HEK293 (cell line): ENCODE data around the gene CERKL.

Experiments
- CTCF ChIA-PET: fragments of 350-600 bp; formaldehyde crosslinking; extraction: SDS; loops from one replicate; lab custom pipeline; 2021; ENCODE audit warnings: antibody characterized with exemption; lab: Yijun Ruan, JAX
- POLR2A ChIA-PET: fragments of 300-600 bp; formaldehyde crosslinking; extraction: SDS; loops from one replicate; lab custom pipeline; 2020; ENCODE audit warnings: antibody characterized with exemption, inconsistent platforms; lab: Yijun Ruan, JAX
- H3K27ac ChIP-seq: fragments of 200-500 bp; sonication (Bioruptor generic); 2 replicates; pipeline ENCODE4 v1.5.1; 2014; ENCODE audit warnings: low read depth, low read length, control low read depth, inconsistent platforms; ENCODE audit errors: extremely low read depth
- H3K36me3 ChIP-seq, 2 experiments: fragments of 200-500 bp in 1 of 2; sonication (Bioruptor generic) in 1 of 2; 1 replicate in 1 of 2; 2 replicates in 1 of 2; pipeline ENCODE4 v1.5.1; 2014 to 2017; ENCODE audit warnings: inconsistent platforms in 2 of 2, low read length in 2 of 2; ENCODE audit not compliant: control insufficient read depth in 2 of 2, insufficient read depth in 1 of 2
- H3K4me1 ChIP-seq: fragments of 200-500 bp; sonication (Bioruptor generic); 2 replicates; pipeline ENCODE4 v1.5.1; 2014; ENCODE audit warnings: mild to moderate bottlenecking, low read length, inconsistent platforms; ENCODE audit not compliant: control insufficient read depth, insufficient read depth
- H3K4me3 ChIP-seq: 2 replicates; pipeline ENCODE4 v1.5.1; 2011; ENCODE audit warnings: low read depth, mild to moderate bottlenecking, control low read depth, low read length, moderate library complexity
- H3K9me3 ChIP-seq: fragments of 200-500 bp; sonication (Bioruptor generic); 2 replicates; pipeline ENCODE4 v1.5.1; 2014; ENCODE audit warnings: low read depth, low read length, inconsistent platforms; ENCODE audit not compliant: control insufficient read depth, insufficient read depth
- EGR2 ChIP-seq: fragments of 450-650 bp; formaldehyde crosslinking; IDR thresholded peaks from 2 replicates; pipeline ENCODE4 v1.5.1; 2016; ENCODE audit warnings: low read depth, missing biosample characterization, missing genetic modification characterization
- FEZF1 ChIP-seq: fragments of 450-650 bp; formaldehyde crosslinking; IDR thresholded peaks from 2 replicates; pipeline ENCODE4 v1.5.1; 2016; ENCODE audit warnings: missing biosample characterization, missing genetic modification characterization
- HOXD13 ChIP-seq: sonication (generic); formaldehyde crosslinking; IDR thresholded peaks from 2 replicates; pipeline ENCODE4 v1.8.0; 2022; ENCODE audit warnings: missing genetic modification reagents, borderline replicate concordance
- IKZF3 ChIP-seq: fragments of 450-650 bp; IDR thresholded peaks from 2 replicates; pipeline ENCODE4 v1.5.0; 2018; ENCODE audit warnings: missing biosample characterization, mild to moderate bottlenecking, missing genetic modification characterization, moderate library complexity
- KLF1 ChIP-seq: fragments of 450-650 bp; formaldehyde crosslinking; IDR thresholded peaks from 2 replicates; pipeline ENCODE4 v1.5.1; 2016; ENCODE audit warnings: missing biosample characterization, missing genetic modification characterization
- KLF16 ChIP-seq: fragments of 450-650 bp; formaldehyde crosslinking; IDR thresholded peaks from 2 replicates; pipeline ENCODE4 v1.5.1; 2017; ENCODE audit warnings: missing biosample characterization, missing genetic modification characterization
- KLF8 ChIP-seq: fragments of 450-650 bp; formaldehyde crosslinking; IDR thresholded peaks from 2 replicates; pipeline ENCODE4 v1.5.1; 2016; ENCODE audit warnings: missing biosample characterization, missing genetic modification characterization
- OSR2 ChIP-seq: fragments of 450-650 bp; formaldehyde crosslinking; IDR thresholded peaks from 2 replicates; pipeline ENCODE4 v1.5.1; 2016; ENCODE audit warnings: missing biosample characterization, missing genetic modification characterization
- PATZ1 ChIP-seq: fragments of 450-650 bp; formaldehyde crosslinking; IDR thresholded peaks from 2 replicates; pipeline ENCODE4 v1.5.1; 2016; ENCODE audit warnings: missing biosample characterization, missing genetic modification characterization
- PRDM10 ChIP-seq: fragments of 450-650 bp; formaldehyde crosslinking; IDR thresholded peaks from 2 replicates; pipeline ENCODE4 v1.5.1; 2016; ENCODE audit warnings: missing biosample characterization, missing genetic modification characterization
- REPIN1 ChIP-seq: fragments of 450-650 bp; formaldehyde crosslinking; IDR thresholded peaks from 2 replicates; pipeline ENCODE4 v1.5.1; 2017; ENCODE audit warnings: missing biosample characterization, missing genetic modification characterization, low read depth
- SP2 ChIP-seq: fragments of 450-650 bp; formaldehyde crosslinking; IDR thresholded peaks from 2 replicates; pipeline ENCODE4 v1.5.1; 2016; ENCODE audit warnings: missing biosample characterization, missing genetic modification characterization
- SP3 ChIP-seq: fragments of 450-650 bp; formaldehyde crosslinking; IDR thresholded peaks from 2 replicates; pipeline ENCODE4 v1.5.1; 2016; ENCODE audit warnings: missing biosample characterization, missing genetic modification characterization
- SP7 ChIP-seq: fragments of 450-650 bp; formaldehyde crosslinking; IDR thresholded peaks from 2 replicates; pipeline ENCODE4 v1.5.1; 2016; ENCODE audit warnings: missing biosample characterization, missing genetic modification characterization
- ZBTB26 ChIP-seq: fragments of 450-650 bp; formaldehyde crosslinking; optimal IDR thresholded peaks from 2 replicates; pipeline ENCODE3; 2016; ENCODE audit warnings: missing biosample characterization, mild to moderate bottlenecking, missing genetic modification characterization
- ZBTB7A ChIP-seq: fragments of 450-650 bp; formaldehyde crosslinking; IDR thresholded peaks from 2 replicates; pipeline ENCODE4 v1.5.1; 2016; ENCODE audit warnings: low read depth, missing biosample characterization, missing genetic modification characterization
- ZBTB8A ChIP-seq: fragments of 450-650 bp; formaldehyde crosslinking; IDR thresholded peaks from 2 replicates; pipeline ENCODE4 v1.5.1; 2016; ENCODE audit warnings: missing biosample characterization, missing genetic modification characterization
- ZNF133 ChIP-seq: fragments of 450-650 bp; formaldehyde crosslinking; IDR thresholded peaks from 2 replicates; pipeline ENCODE4 v1.5.1; 2016; ENCODE audit warnings: missing biosample characterization, missing genetic modification characterization
- ZNF266 ChIP-seq: fragments of 450-650 bp; formaldehyde crosslinking; IDR thresholded peaks from 2 replicates; pipeline ENCODE4 v1.5.1; 2016; ENCODE audit warnings: missing biosample characterization, missing genetic modification characterization, low read depth
- ZNF350 ChIP-seq: fragments of 450-650 bp; formaldehyde crosslinking; IDR thresholded peaks from 2 replicates; pipeline ENCODE4 v1.5.0; 2017; ENCODE audit warnings: missing biosample characterization, mild to moderate bottlenecking, missing genetic modification characterization
- ZNF398 ChIP-seq: fragments of 450-650 bp; formaldehyde crosslinking; IDR thresholded peaks from 2 replicates; pipeline ENCODE4 v1.5.1; 2017; ENCODE audit warnings: missing biosample characterization, missing genetic modification characterization
- ZNF404 ChIP-seq: fragments of 450-650 bp; formaldehyde crosslinking; IDR thresholded peaks from 2 replicates; pipeline ENCODE4 v1.5.1; 2017; ENCODE audit warnings: missing biosample characterization, missing genetic modification characterization
- ZNF423 ChIP-seq: fragments of 450-650 bp; formaldehyde crosslinking; IDR thresholded peaks from 2 replicates; pipeline ENCODE4 v1.5.1; 2016; ENCODE audit warnings: missing biosample characterization, missing genetic modification characterization
- ZNF561 ChIP-seq: fragments of 450-650 bp; IDR thresholded peaks from 2 replicates; pipeline ENCODE4 v1.5.1; 2018; ENCODE audit warnings: missing biosample characterization, missing genetic modification characterization, borderline replicate concordance
- ZNF610 ChIP-seq: fragments of 450-650 bp; formaldehyde crosslinking; IDR thresholded peaks from 2 replicates; pipeline ENCODE4 v1.5.1; 2016; ENCODE audit warnings: missing biosample characterization, missing genetic modification characterization, borderline replicate concordance
- ZNF624 ChIP-seq: fragments of 450-650 bp; formaldehyde crosslinking; IDR thresholded peaks from 2 replicates; pipeline ENCODE4 v1.5.1; 2017; ENCODE audit warnings: missing biosample characterization, missing genetic modification characterization
- ZNF670 ChIP-seq: fragments of 450-650 bp; formaldehyde crosslinking; IDR thresholded peaks from 2 replicates; pipeline ENCODE4 v1.5.1; 2016; ENCODE audit warnings: missing biosample characterization, missing genetic modification characterization, low read depth
- ZNF747 ChIP-seq: fragments of 450-650 bp; formaldehyde crosslinking; IDR thresholded peaks from 2 replicates; pipeline ENCODE4 v1.5.1; 2016; ENCODE audit warnings: missing biosample characterization, missing genetic modification characterization
- ZNF768 ChIP-seq: fragments of 450-650 bp; formaldehyde crosslinking; IDR thresholded peaks from 2 replicates; pipeline ENCODE4 v1.5.1; 2018; ENCODE audit warnings: missing biosample characterization, mild to moderate bottlenecking, missing genetic modification characterization
- ZNF791 ChIP-seq: fragments of 450-650 bp; formaldehyde crosslinking; IDR thresholded peaks from 2 replicates; pipeline ENCODE4 v1.5.1; 2016; ENCODE audit warnings: missing biosample characterization, missing genetic modification characterization
- ZXDB ChIP-seq: fragments of 450-650 bp; formaldehyde crosslinking; IDR thresholded peaks from 2 replicates; pipeline ENCODE4 v1.5.1; 2016; ENCODE audit warnings: missing biosample characterization, missing genetic modification characterization

The CERKL gene

GRCh38 chr2:181680937-181681811 is 24.3 kb upstream of the CERKL start:
- H3K4me3 ChIP-seq = peak overlapping the region; percentile 4; the same call in 1 of the 2 replicates
- CTCF ChIA-PET = interaction anchor here (0.6 kb wide), 1 partner anchor 108 kb away, joined by 3 read pairs; no protein-coding TSS in a partner anchor

GRCh38 chr2:181680055-181680936 is 23.4 kb upstream of the CERKL start, which contains the start of gene NEUROD1:
Gene NEUROD1, minus strand, starts transcription at chr2:181680517. Its CDS starts 1,657 bp downstream, at chr2:181678860.
- Histone ChIP-seq H3K36me3 (no peaks in the 10 kb centered on the region), H3K4me3 (peak within 1 kb of the TSS; percentile 6), H3K4me1 (peaks cover 3% of the 10 kb centered on the region; the same call in 1 of the 2 replicates), H3K9me3 (no peaks in the 10 kb centered on the region), H3K27ac (no peak within 1 kb of the TSS)
- CTCF ChIA-PET = interaction anchor here (0.6 kb wide), 1 partner anchor 107 kb away, joined by 3 read pairs; no protein-coding TSS in a partner anchor
- POLR2A ChIA-PET = no interaction called here
- TF ChIP-seq SP2 (tag by site-specific recombination) (peak; percentile 59), ZBTB26 (tag by site-specific recombination) (peak; percentile 56), ZNF350 (no peak), ZNF670 (tag by site-specific recombination) (no peak), EGR2 (tag by site-specific recombination) (peak; percentile 79), ZNF133 (no peak), ZBTB8A (tag by site-specific recombination) (peak; percentile 49; the same call in 1 of the 2 replicates), ZNF768 (tag by site-specific recombination) (no peak), ZNF398 (tag by site-specific recombination) (peak; percentile 80), PATZ1 (tag by site-specific recombination) (peak; percentile 52), SP7 (peak; percentile 34; the same call in 1 of the 2 replicates), KLF1 (0 out of 2 replicates have a peak, but pooled peaks have one; percentile 37), FEZF1 (peak; percentile 23; the same call in 1 of the 2 replicates), ZNF624 (tag by site-specific recombination) (no peak), PRDM10 (peak; percentile 52), KLF16 (0 out of 2 replicates have a peak, but pooled peaks have one; percentile 31), SP3 (tag by site-specific recombination) (peak; percentile 43; the same call in 1 of the 2 replicates), ZNF266 (tag by site-specific recombination) (no peak)

More at GRCh38 chr2:181680937-181681811, 24.3 kb upstream of the CERKL start:
- TF ChIP-seq ZXDB (tag by site-specific recombination) (no peak), HOXD13 (CRISPR knock-in tag) (no peak), ZBTB7A (tag by site-specific recombination) (no peak), KLF16 (no peak), ZNF404 (tag by site-specific recombination) (no peak), ZNF747 (no peak), OSR2 (tag by site-specific recombination) (no peak), KLF8 (tag by site-specific recombination) (no peak), IKZF3 (tag by site-specific recombination) (no peak), ZNF791 (tag by site-specific recombination) (no peak), ZNF561 (tag by site-specific recombination) (no peak), ZNF423 (tag by site-specific recombination) (no peak), ZNF610 (tag by site-specific recombination) (no peak), REPIN1 (tag by site-specific recombination) (no peak)
- no peaks in the 10 kb centered on the region for H3K36me3 ChIP-seq
- no peaks in the 10 kb centered on the region for H3K9me3 ChIP-seq
- no peak overlapping the region for H3K27ac ChIP-seq
- POLR2A ChIA-PET = no interaction called here
- peaks cover 3% of the 10 kb centered on the region; the same call in 1 of the 2 replicates for H3K4me1 ChIP-seq
